GM12872 (cell line): Measurements from ENCODE around the gene QRICH1.

Experiments used
- TF ChIP-seq, protein P1 (sequence below): IDR thresholded peaks from 3 replicates; pipeline ENCODE4 v1.5.1; 2011; ENCODE audit warnings: low read depth, mild to moderate bottlenecking, low read length, moderate library complexity; ENCODE audit not compliant: insufficient read depth

Gene QRICH1

DNA sequence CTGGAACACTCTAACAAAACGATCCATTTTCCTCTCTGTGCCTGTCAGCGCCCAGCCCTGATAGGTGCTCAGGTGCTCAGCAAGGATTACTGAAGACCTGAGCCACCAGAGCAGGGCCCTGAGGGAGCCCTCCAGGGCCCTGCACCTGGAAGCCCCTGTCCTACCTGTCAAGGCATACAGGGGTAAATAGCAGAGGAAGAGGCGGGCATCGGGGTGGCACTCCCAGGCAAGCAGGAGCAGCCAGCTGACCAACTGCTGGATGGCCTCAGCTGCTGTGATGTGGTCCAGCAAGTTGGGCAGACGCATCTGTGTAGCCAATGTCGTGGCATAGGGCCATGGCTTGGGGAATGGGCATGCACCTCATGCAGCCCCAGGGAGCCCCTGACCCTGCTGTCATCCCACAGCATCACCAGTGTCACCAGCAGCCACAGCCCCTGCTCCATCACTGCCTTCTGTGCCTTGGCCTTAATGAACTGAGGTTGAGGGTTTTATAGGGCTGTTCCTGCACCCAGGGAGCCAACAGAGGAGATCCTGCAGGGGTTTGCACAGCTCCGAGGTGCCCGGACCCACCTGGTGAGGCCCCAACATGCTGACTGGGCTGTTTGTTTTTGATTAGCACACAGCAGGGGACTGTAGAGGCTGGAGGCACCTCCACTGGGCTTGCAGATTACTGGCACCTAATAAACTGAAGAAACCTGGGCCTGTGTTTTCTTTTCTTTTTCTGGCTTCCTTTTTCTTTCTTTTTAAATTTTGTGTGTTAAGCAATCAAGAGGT, 94.6 kb downstream of the QRICH1 start:
- TF ChIP-seq, protein P1, sequence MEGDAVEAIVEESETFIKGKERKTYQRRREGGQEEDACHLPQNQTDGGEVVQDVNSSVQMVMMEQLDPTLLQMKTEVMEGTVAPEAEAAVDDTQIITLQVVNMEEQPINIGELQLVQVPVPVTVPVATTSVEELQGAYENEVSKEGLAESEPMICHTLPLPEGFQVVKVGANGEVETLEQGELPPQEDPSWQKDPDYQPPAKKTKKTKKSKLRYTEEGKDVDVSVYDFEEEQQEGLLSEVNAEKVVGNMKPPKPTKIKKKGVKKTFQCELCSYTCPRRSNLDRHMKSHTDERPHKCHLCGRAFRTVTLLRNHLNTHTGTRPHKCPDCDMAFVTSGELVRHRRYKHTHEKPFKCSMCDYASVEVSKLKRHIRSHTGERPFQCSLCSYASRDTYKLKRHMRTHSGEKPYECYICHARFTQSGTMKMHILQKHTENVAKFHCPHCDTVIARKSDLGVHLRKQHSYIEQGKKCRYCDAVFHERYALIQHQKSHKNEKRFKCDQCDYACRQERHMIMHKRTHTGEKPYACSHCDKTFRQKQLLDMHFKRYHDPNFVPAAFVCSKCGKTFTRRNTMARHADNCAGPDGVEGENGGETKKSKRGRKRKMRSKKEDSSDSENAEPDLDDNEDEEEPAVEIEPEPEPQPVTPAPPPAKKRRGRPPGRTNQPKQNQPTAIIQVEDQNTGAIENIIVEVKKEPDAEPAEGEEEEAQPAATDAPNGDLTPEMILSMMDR, result no peak

DNA sequence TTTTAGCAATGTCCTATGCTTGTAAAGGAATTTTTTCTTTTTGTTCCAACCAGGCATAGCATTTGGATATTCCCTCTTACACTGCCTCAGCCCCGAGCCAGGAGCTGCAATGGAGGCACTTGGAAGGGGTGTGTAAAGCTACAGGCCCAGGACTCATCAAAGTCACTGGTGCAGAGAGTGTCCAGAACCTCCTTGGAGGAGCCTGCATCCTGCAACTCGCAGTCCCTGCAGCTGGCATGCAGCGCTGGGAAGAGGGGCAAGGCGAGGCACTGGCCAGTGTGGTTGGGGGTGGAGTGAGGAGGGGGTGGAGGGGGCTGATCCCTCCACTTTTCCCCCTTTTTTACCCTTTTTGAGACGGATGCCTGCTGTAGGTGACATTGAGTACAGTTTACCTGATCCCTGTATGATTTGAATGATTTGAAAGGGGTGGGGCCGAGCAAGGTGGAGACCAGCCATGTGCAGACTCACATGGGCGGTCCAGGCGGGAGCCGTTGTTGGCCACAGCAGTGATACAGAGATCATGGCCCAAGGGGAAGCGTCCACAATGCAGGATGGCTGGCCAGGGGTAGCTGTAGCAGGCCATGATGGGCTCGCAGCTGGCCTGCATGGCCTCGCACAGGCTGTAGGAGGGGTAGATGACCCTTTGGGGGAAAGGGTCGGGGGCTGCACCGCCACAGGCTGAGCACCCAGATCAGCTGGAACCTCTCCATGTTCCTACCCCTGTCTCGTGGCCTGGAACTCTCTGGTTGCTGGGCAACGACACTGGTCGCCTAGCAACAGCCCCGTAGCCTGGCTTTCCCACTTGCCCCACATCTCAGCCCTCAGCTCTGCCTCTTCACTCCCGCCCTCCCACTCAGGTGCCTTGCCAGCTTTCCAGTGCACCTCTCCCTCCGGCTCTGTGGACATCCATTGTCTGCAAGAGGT, 95.9 kb downstream of the QRICH1 start:
- TF ChIP-seq, protein P1, result no peak

DNA sequence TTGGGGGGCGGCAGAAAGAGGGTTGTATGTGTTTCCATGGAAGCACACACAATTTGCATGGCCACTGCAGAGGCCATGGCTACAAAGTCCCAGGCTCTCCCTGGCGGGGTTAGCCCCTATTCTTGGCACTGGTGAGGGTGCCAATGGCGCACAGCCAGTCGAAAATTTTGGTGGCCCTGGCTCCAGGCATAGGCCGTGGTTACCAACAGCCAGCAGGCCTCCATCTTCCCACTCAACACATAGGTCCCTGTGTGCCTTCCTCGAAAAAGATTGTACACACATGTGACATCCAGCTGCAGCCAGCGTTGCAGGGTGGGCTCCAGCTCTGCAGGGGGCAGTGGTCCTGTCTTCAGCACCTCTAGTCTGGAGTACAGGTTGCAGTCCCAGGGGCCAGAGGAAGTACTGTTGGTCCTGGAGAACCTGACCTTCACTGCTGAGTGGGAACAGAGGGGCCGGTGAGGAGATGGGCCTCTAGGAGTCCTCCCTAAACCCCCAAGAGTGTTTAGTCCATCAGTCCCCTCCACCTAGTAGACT, 96.7 kb downstream of the QRICH1 start:
- TF ChIP-seq, protein P1, result no peak

DNA sequence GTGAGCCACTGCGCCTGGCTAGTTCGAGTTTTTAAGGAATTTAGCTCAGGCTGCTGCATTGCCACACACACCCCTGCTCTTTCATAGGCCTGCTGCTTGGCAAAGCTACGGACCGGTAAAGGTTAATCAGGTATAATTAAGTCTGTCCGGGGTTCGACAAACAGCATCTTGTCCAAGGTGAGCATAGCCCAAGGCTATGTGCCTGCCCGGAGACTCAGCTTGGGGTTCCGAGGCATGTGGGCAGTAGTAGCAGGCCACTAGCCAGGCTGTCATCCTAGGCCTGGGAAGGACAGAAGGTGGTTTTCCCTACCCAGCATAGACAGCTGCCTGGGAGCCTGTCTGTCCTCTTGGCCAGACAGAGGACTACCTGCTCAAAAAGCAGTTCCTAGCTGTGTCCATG, 97.2 kb downstream of the QRICH1 start:
- TF ChIP-seq, protein P1, result no peak

DNA sequence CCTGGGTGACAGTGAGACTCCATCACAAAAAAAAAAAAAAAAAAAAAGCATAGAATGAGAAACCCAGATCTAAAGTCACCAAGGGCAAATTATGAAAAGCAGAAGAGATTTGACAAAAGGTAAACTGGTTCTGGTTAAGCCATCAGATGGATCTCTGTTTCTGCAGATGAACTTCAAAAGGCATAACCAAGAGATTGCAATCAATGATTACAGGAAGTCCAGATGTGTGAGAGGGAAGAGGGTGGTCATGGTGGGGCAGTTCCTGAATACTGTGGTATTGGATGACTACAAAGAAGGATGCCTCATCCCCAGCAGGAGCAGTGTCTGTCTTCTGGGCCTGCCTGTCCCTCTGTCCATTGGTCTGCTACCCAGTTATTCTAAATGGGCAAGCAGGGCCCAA, 100.0 kb downstream of the QRICH1 start:
- TF ChIP-seq, protein P1, result no peak

DNA sequence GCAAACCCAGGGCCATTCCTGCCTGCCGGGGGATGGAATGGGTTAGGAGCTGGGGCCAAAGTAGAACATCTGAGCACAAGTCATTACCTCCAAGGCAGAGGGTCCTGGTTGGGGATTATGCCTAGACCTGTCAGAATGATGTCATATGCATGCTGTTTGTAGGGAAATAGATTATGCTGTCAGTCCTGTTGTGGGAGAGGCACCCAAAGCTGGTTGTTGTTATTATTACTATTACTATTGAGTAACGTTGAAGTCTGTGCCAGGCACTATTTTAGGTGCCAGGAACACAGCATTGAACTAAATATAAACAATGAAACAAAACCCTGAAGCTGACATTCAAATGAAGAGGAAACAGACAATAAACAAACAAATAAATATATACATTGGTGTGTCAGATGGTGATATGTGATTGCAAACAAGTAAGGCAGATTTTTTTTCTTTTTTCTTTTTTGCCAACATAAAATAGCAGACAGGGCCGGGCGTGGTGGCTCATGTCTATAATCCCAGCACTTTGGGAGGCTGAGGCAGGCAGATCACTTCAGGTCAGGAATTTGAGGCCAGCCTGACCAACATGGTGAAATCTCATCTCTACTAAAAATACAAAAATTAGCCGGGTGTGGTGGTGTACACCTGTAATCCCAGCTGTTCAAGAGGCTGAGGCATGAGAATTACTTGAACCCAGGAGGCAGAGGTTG, 101.9 kb downstream of the QRICH1 start:
- TF ChIP-seq, protein P1, result no peak
